Activated CD8-positive, alpha-beta T cell treated with anti-CD3 and anti-CD28 coated beads for 36 hours (primary cell): Measurements from ENCODE around the gene OLFM1. TPM values are rescaled to one million over a fixed set of nuclear protein-coding genes. Genes with fewer than 3 reads are reported as not detected.

ENCODE experiments used
- ATAC-seq: fragments of 200-7000 bp; cut with Tn5 transposase; one replicate; pipeline ENCODE4 v1.10.0; 2021; ENCODE audit warnings: mild to moderate bottlenecking, moderate library complexity
- CTCF ChIA-PET: fragments of 350-600 bp; sonication (Branson Sonifier 250); formaldehyde crosslinking; loops from one replicate; lab custom pipeline; 2021; ENCODE audit warnings: antibody characterized with exemption; lab: Charles Lee
- POLR2A ChIA-PET: fragments of 350-600 bp; sonication (Branson Sonifier 250); formaldehyde crosslinking; loops from one replicate; lab custom pipeline; 2021; ENCODE audit warnings: antibody characterized with exemption; lab: Charles Lee
- DNase-seq: peaks from one replicate; pipeline ENCODE4 v3.0.0-alpha.2; 2020
- H3K27ac Mint-ChIP-seq: one replicate; pipeline ENCODE4 v1.8.0; 2021; ENCODE audit warnings: mild to moderate bottlenecking, mixed read lengths
- H3K27me3 Mint-ChIP-seq: one replicate; pipeline ENCODE4 v1.8.0; 2021; ENCODE audit warnings: mixed read lengths
- H3K36me3 Mint-ChIP-seq: one replicate; pipeline ENCODE4 v1.8.0; 2021; ENCODE audit warnings: low read depth, mixed read lengths
- H3K4me1 Mint-ChIP-seq: one replicate; pipeline ENCODE4 v1.8.0; 2021; ENCODE audit warnings: low read depth, mixed read lengths
- H3K4me3 Mint-ChIP-seq: one replicate; pipeline ENCODE4 v1.8.0; 2021; ENCODE audit warnings: mild to moderate bottlenecking, moderate library complexity, mixed read lengths
- H3K9me3 Mint-ChIP-seq: one replicate; pipeline ENCODE4 v1.8.0; 2021; ENCODE audit warnings: mixed read lengths
- intact Hi-C: fragments of 100-400 bp; cut with micrococcal nuclease; formaldehyde crosslinking; loops from one replicate; pipeline ENCODE4 v1.10.0; 2022
- total RNA-seq, 2 experiments: library from RNA; stranded (reverse); gene quantifications; one replicate each; pipeline ENCODE4 v1.2.3, GENCODE V29; 2021
- TF ChIP-seq, protein P1 (sequence below): fragments of 200-600 bp; IDR thresholded peaks from one replicate; pipeline ENCODE4 v1.8.0; 2022; ENCODE audit warnings: antibody characterized with exemption, mild to moderate bottlenecking

OLFM1 gene
- total RNA-seq, 2 experiments from 2014 or later = not detected

DNA sequence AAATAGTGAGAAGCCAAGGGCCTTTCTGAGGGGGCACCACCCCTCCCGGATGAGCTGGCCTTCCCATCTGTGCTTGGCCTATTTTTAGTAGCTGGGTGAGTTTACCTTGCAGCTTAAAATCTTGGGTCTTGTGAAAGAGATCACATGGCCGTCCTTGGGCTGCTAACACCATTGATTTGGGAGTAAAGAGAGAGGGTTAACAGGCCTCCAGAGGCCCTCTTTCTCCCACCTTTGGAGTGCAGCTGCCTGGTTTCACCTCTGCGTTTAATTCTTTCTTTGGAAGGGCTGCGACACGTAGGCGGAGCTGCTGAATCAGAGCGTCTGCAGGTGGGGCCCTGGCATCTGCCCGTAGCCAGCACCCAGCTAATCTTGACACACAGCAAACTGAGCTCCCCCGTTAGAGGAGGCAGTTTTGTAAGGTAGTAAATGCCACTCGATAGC is 12.8 kb downstream of the OLFM1 start:
- no peak for ATAC-seq
- Mint-ChIP-seq H3K27me3 (peaks cover 29% of the 10 kb centered on the region), H3K27ac (no peak overlapping the region), H3K36me3 (no peaks in the 10 kb centered on the region), H3K4me1 (no peaks in the 10 kb centered on the region), H3K9me3 (no peaks in the 10 kb centered on the region), H3K4me3 (no peak overlapping the region)
- TF ChIP-seq, protein P1, sequence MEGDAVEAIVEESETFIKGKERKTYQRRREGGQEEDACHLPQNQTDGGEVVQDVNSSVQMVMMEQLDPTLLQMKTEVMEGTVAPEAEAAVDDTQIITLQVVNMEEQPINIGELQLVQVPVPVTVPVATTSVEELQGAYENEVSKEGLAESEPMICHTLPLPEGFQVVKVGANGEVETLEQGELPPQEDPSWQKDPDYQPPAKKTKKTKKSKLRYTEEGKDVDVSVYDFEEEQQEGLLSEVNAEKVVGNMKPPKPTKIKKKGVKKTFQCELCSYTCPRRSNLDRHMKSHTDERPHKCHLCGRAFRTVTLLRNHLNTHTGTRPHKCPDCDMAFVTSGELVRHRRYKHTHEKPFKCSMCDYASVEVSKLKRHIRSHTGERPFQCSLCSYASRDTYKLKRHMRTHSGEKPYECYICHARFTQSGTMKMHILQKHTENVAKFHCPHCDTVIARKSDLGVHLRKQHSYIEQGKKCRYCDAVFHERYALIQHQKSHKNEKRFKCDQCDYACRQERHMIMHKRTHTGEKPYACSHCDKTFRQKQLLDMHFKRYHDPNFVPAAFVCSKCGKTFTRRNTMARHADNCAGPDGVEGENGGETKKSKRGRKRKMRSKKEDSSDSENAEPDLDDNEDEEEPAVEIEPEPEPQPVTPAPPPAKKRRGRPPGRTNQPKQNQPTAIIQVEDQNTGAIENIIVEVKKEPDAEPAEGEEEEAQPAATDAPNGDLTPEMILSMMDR = no peak
- POLR2A ChIA-PET = interaction anchor here (0.8 kb wide), 1 partner anchor 198 kb away, joined by 3 read pairs; no protein-coding TSS in a partner anchor
- CTCF ChIA-PET = no interaction called here
- no peak for DNase-seq
- intact Hi-C loops = no loop called here

GRCh38 chr9:135100725-135101410 is 13.4 kb downstream of the OLFM1 start:
- Mint-ChIP-seq H3K36me3 (no peaks in the 10 kb centered on the region), H3K4me3 (no peak overlapping the region), H3K9me3 (no peaks in the 10 kb centered on the region), H3K4me1 (no peaks in the 10 kb centered on the region), H3K27ac (no peak overlapping the region), H3K27me3 (peaks cover 28% of the 10 kb centered on the region)
- ChIA-PET POLR2A (interaction anchor here (0.8 kb wide), 1 partner anchor 199 kb away, joined by 3 read pairs; no protein-coding TSS in a partner anchor), CTCF (no interaction called here)
- no peak for DNase-seq
- TF ChIP-seq, protein P1 = no peak
- intact Hi-C loops = no loop called here
- ATAC-seq = no peak

DNA sequence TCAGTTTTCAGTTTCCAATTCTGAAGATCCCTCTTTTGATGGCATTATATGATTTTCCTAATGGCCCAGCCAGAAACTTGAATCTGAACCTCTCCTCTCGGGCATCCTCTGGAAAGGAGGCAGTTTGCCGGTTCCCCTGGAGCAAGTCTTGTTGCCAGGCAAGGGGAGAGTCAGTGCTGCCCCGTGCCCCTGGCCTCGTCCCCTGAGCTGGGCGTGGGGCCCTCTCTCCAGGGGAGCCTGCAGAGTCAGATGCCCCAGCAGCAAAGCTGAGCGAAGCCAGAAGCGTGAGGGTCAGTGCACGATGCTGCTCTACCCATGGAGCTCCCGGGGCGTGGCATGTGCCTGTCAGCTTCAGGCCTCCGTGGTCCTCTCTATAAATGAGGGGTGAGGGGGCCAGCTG is 14.0 kb downstream of the OLFM1 start:
- Mint-ChIP-seq H3K9me3 (no peaks in the 10 kb centered on the region), H3K27ac (no peak overlapping the region), H3K27me3 (peaks cover 30% of the 10 kb centered on the region), H3K4me1 (no peaks in the 10 kb centered on the region), H3K4me3 (no peak overlapping the region), H3K36me3 (no peaks in the 10 kb centered on the region)
- POLR2A ChIA-PET = no interaction called here
- TF ChIP-seq, protein P1 = no peak
- CTCF ChIA-PET = no interaction called here
- intact Hi-C loops = no loop called here
- DNase-seq (no peak), ATAC-seq (no peak)

GRCh38 chr9:135101926-135102325 is 14.5 kb downstream of the OLFM1 start:
- POLR2A ChIA-PET = no interaction called here
- DNase-seq = no peak
- ATAC-seq = no peak
- CTCF ChIA-PET = no interaction called here
- Mint-ChIP-seq H3K27me3 (peaks cover 30% of the 10 kb centered on the region), H3K9me3 (no peaks in the 10 kb centered on the region), H3K4me1 (no peaks in the 10 kb centered on the region), H3K4me3 (no peak overlapping the region), H3K36me3 (no peaks in the 10 kb centered on the region), H3K27ac (no peak overlapping the region)
- intact Hi-C loops = no loop called here
- TF ChIP-seq, protein P1 = no peak

GRCh38 chr9:135102331-135102730 is 14.9 kb downstream of the OLFM1 start:
- intact Hi-C loops = no loop called here
- no peaks in the 10 kb centered on the region for H3K36me3 Mint-ChIP-seq
- ATAC-seq = no peak
- no peak overlapping the region for H3K27ac Mint-ChIP-seq
- no peak for DNase-seq
- ChIA-PET CTCF (no interaction called here), POLR2A (no interaction called here)
- no peaks in the 10 kb centered on the region for H3K9me3 Mint-ChIP-seq
- no peak overlapping the region for H3K4me3 Mint-ChIP-seq
- TF ChIP-seq, protein P1 = no peak
- H3K4me1 Mint-ChIP-seq = no peaks in the 10 kb centered on the region
- peaks cover 28% of the 10 kb centered on the region for H3K27me3 Mint-ChIP-seq
